Vagina (tissue), 2 donors: ENCODE measurements around the gene IFT122. TPM values are rescaled to one million over a fixed set of nuclear protein-coding genes. Genes with fewer than 3 reads are reported as not detected.

ENCODE experiments used
- DNase-seq, 2 donors: peaks; one replicate each; pipeline ENCODE4 v3.0.0-alpha.2; 2017; ENCODE audit errors: extremely low spot score in 2 of 2
- H3K27ac ChIP-seq: fragments of 200-600 bp; sonication (generic); one replicate; pipeline ENCODE4 v1.5.1; 2019
- H3K27me3 ChIP-seq: fragments of 200-600 bp; sonication (generic); one replicate; pipeline ENCODE4 v1.5.1; 2019
- H3K36me3 ChIP-seq, 2 donors: fragments of 200-600 bp; sonication (generic); one replicate each; pipeline ENCODE4 v1.5.1; 2017 to 2019
- H3K4me1 ChIP-seq: fragments of 200-600 bp; sonication (generic); one replicate; pipeline ENCODE4 v1.5.1; 2019
- H3K4me3 ChIP-seq, 2 donors: fragments of 200-600 bp; sonication (generic); 1 replicate in 1 of 2; 2 replicates in 1 of 2; pipeline ENCODE4 v1.5.1; 2016 to 2019
- H3K9me3 ChIP-seq: fragments of 200-600 bp; sonication (generic); one replicate; pipeline ENCODE4 v1.5.1; 2019
- POLR2A ChIP-seq, 2 donors: fragments of 450-650 bp; IDR thresholded peaks; one replicate each; pipeline ENCODE4 v1.6.1; 2017; ENCODE audit warnings: antibody characterized with exemption in 2 of 2, mild to moderate bottlenecking in 2 of 2, moderate library complexity in 2 of 2
- POLR2AphosphoS5 ChIP-seq, 2 donors: sonication (generic); formaldehyde crosslinking; IDR thresholded peaks; one replicate each; pipeline ENCODE4 v1.9.0; 2017; ENCODE audit warnings: antibody characterized with exemption in 2 of 2, mild to moderate bottlenecking in 2 of 2, low read depth in 1 of 2; ENCODE audit not compliant: insufficient read depth in 1 of 2
- intact Hi-C: fragments of 100-400 bp; cut with DNase I; formaldehyde crosslinking; loops from one replicate; pipeline ENCODE4 v1.15.1; 2023
- total RNA-seq: library from RNA; depleted of rRNA; stranded (reverse); fragments of >200 nt; gene quantifications from one replicate; pipeline ENCODE4 v1.2.3, GENCODE V29; 2016
- TF ChIP-seq, protein P1 (sequence below), 3 experiments: fragments of 450-650 bp in 2 of 3; fragments of 200-600 bp in 1 of 3; sonication (generic) in 1 of 3; IDR thresholded peaks; one replicate each; pipeline ENCODE4 v1.5.1; 2017 to 2019; ENCODE audit warnings: antibody characterized with exemption in 3 of 3, mild to moderate bottlenecking in 2 of 3, moderate library complexity in 2 of 3

Gene IFT122
- total RNA-seq, 1 donor from 2014 or later, result 33.4 TPM

DNA sequence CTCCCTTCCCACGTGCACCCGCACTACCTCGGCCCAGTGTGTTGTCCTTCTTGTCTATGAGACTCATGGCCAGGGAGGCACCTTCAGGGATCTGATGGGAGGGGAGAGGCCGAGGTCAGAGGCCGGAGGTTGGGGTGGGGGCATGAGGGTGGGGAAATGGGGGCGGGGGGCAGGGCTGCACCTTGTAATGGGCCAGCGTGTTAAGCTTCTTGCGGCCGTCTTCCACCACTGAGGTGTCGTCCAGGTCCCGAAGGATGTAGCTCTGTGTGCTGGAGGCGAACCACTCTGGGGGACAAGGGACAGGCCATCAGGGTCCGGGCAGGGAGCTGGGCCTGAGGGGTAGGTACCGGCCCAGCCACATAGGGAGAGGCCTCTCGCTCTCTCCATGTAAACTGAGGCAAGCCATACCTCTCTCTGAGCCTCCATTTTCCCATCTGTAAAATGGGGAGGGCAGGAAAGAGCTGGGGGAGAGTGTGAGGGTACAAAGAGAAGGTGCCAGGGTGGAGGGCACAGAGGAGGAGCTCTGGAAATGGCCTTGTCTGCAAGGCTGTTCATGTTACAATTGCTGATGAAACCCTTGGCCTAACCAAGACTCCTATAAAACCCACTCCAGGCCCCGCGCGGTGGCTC lies 121.7 kb downstream of the IFT122 start:
- H3K27ac ChIP-seq, result peak overlapping the region; percentile 85
- intact Hi-C loops, result loop anchor here (2.0 kb wide), 1 partner anchor 43 kb away; no protein-coding TSS in a partner anchor
- H3K27me3 ChIP-seq, result no peaks in the 10 kb centered on the region
- H3K4me1 ChIP-seq, result peaks cover 99% of the 10 kb centered on the region
- TF ChIP-seq, protein P1, sequence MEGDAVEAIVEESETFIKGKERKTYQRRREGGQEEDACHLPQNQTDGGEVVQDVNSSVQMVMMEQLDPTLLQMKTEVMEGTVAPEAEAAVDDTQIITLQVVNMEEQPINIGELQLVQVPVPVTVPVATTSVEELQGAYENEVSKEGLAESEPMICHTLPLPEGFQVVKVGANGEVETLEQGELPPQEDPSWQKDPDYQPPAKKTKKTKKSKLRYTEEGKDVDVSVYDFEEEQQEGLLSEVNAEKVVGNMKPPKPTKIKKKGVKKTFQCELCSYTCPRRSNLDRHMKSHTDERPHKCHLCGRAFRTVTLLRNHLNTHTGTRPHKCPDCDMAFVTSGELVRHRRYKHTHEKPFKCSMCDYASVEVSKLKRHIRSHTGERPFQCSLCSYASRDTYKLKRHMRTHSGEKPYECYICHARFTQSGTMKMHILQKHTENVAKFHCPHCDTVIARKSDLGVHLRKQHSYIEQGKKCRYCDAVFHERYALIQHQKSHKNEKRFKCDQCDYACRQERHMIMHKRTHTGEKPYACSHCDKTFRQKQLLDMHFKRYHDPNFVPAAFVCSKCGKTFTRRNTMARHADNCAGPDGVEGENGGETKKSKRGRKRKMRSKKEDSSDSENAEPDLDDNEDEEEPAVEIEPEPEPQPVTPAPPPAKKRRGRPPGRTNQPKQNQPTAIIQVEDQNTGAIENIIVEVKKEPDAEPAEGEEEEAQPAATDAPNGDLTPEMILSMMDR (IDR thresholded peaks at IDR 0.05), result no peak
- TF ChIP-seq POLR2AphosphoS5 (IDR thresholded peaks at IDR 0.05; ENCODE audit: insufficient read depth in 1 of 2, low read depth in 1 of 2) (no peak), POLR2A (IDR thresholded peaks at IDR 0.05) (no peak)
- no peaks in the 10 kb centered on the region for H3K9me3 ChIP-seq
- H3K36me3 ChIP-seq, result peaks cover 0 to 32% of the 10 kb centered on the region in 2 donors
- no peak for DNase-seq
- no peak overlapping the region for H3K4me3 ChIP-seq

DNA sequence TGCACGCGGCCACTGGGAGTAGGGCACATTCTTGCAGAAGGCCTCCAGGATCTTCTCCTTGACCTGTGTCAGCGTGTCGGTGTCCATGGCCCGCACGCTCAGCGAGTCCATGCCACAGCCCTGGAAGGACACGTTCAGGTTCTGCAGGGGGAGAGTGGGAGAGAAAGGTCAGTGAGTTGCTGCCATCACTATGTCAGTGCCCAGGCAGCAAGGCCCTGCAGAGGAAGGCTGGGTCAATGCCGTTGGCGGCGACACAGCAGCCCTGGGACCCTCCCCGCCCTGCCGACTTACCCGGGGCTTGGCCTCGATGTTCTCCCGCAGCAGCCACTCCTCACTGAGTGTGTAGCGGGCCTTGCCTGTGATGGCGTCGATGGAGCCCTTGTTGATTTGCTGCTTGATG lies 122.8 kb downstream of the IFT122 start:
- Histone ChIP-seq H3K4me1 (peaks cover 99% of the 10 kb centered on the region), H3K27ac (peak overlapping the region; percentile 84), H3K4me3 (no peak overlapping the region), H3K27me3 (no peaks in the 10 kb centered on the region), H3K36me3 (peaks cover 0 to 31% of the 10 kb centered on the region in 2 donors), H3K9me3 (no peaks in the 10 kb centered on the region)
- intact Hi-C loops, result no loop called here
- no peak for DNase-seq
- no peak for TF ChIP-seq POLR2A (IDR thresholded peaks at IDR 0.05)
- no peak for TF ChIP-seq POLR2AphosphoS5 (IDR thresholded peaks at IDR 0.05; ENCODE audit: insufficient read depth in 1 of 2, low read depth in 1 of 2)
- TF ChIP-seq, protein P1 (IDR thresholded peaks at IDR 0.05), result no peak

DNA sequence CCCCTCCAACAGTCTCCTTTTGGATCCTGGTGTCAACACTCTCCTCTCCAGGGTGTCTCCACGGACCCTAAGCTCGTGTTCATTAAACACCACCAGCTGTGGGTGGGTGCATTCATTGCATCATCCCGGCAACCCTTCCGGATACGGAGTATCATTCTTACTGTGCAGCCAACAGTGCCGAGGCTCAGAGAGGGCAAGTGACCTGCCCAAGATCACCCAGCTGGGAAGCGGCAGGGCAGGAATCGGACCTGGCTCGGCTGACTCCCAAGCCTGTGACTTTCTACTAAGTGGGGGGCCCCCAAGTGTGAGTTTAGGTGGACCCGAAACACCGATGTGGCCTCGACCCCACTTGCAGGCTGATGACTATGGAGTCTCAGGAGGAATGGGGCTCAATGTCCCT lies 123.3 kb downstream of the IFT122 start:
- Histone ChIP-seq H3K27me3 (no peaks in the 10 kb centered on the region), H3K4me3 (no peak overlapping the region), H3K27ac (peak overlapping the region; percentile 84), H3K9me3 (no peaks in the 10 kb centered on the region), H3K4me1 (peaks cover 96% of the 10 kb centered on the region), H3K36me3 (peaks cover 0 to 31% of the 10 kb centered on the region in 2 donors)
- TF ChIP-seq POLR2AphosphoS5 (IDR thresholded peaks at IDR 0.05; ENCODE audit: insufficient read depth in 1 of 2, low read depth in 1 of 2), result no peak
- TF ChIP-seq, protein P1 (IDR thresholded peaks at IDR 0.05), result no peak
- no peak for TF ChIP-seq POLR2A (IDR thresholded peaks at IDR 0.05)
- intact Hi-C loops, result no loop called here
- no peak for DNase-seq

DNA sequence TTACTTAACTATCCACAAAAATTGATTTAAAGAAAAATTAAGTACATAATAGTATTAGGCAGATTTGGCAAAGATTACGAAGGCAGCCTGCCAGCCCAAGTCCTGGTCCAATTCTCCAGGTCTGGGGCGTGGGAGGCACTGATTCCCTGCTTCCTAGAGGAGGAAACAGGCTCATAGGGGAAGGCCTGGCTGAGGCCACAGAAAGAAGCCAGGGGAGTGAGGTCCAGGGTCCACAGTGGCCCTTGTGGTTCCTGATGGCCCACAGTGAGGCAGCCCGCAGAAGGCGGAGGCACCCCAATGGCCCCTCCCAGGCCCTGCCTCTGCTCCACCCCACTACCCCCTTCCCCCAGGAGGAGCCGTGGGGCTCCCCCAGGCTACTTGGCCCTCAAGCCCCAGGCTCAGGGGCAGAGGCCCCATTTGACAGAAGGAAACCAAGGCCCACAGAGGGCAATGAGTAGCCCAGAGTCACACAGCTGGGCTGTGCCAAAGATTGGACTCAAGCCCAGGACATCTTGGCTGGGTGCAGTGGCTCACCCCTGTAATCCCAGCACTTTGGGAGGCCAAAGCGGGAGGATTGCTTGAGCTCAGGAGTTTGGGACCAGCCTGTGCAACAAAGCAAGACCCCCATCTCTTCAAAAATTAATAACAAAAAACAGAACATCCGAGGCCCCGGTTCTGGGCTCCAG lies 124.0 kb downstream of the IFT122 start:
- no peak for DNase-seq
- H3K27ac ChIP-seq, result peak overlapping the region; percentile 84
- intact Hi-C loops, result no loop called here

More for the DNA sequence above, 124.0 kb downstream of the IFT122 start:
- TF ChIP-seq POLR2A (IDR thresholded peaks at IDR 0.05) (no peak), POLR2AphosphoS5 (IDR thresholded peaks at IDR 0.05; ENCODE audit: insufficient read depth in 1 of 2, low read depth in 1 of 2) (no peak)
- TF ChIP-seq, protein P1 (IDR thresholded peaks at IDR 0.05), result no peak
- H3K27me3 ChIP-seq, result no peaks in the 10 kb centered on the region
- H3K4me1 ChIP-seq, result peaks cover 89% of the 10 kb centered on the region
- H3K4me3 ChIP-seq, result no peak overlapping the region
- H3K36me3 ChIP-seq, result peaks cover 0 to 28% of the 10 kb centered on the region in 2 donors
- H3K9me3 ChIP-seq, result no peaks in the 10 kb centered on the region
